ENCODE data around the gene ATXN1L. TPM values are rescaled to one million over a fixed set of nuclear protein-coding genes. Genes with fewer than 3 reads are reported as not detected.
A peak's percentile ranks its signal among the peaks of the same experiment; 100 is the strongest.

ATXN1L gene
- total and polyA plus RNA-seq, 2 experiments from 2014 or later = 6.8 to 10.2 TPM

DNA sequence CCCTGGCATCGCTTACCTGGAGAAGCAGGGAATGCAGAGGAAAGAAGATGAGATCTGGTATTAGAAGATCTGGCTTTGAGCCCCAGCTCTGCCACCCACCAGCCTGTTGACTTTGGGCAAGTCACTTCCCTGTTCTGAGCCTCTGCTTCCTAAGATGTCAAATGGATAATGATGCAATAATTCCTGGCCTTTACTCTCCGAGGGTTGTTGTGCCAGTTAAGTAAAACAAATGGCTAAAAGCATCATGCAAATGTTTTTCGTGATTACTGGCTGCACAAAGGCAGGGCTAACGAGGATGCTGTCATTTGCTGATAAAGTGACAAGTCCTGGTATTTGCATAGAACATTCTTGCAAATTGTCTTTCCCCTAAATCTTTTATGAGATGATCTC lies 39.5 kb downstream of the ATXN1L start:
- Histone ChIP-seq H3K4me1 (ENCODE audit: insufficient read depth) (peaks cover 7% of the 10 kb centered on the region), H4K20me1 (ENCODE audit: insufficient read depth) (no peaks in the 10 kb centered on the region), H3K27me3 (replicated peaks; ENCODE audit: insufficient read depth) (no peaks in the 10 kb centered on the region), H3K4me2 (ENCODE audit: unreplicated experiment) (no peak overlapping the region), H3K27ac (no peak overlapping the region), H2AFZ (peak overlapping the region; percentile 97; the same call in 1 of the 2 replicates), H3F3A (ENCODE audit: insufficient read depth) (peaks cover 18% of the 10 kb centered on the region; the same call in 1 of the 2 replicates), H3K9me2 (ENCODE audit: insufficient read depth) (no peaks in the 10 kb centered on the region), H3K9me3 (ENCODE audit: low read depth) (no peaks in the 10 kb centered on the region), H3K79me2 (ENCODE audit: insufficient read depth) (no peaks in the 10 kb centered on the region), H3K36me3 (ENCODE audit: low read depth) (no peaks in the 10 kb centered on the region), H3K4me3 (no peak overlapping the region), H3K9ac (no peak overlapping the region)
- 16 to 23% methylated on average over 4 of the region's 4 CpGs for WGBS, 2 experiments (ENCODE audit: low coverage in 1 of 2, low lambda C conversion rate in 2 of 2, missing lambda C conversion rate in 2 of 2)
- in situ Hi-C loops (cut with MboI) = no loop called here
- DNase-seq = peak; percentile 18
- TF ChIP-seq EZH2 (IDR thresholded peaks at IDR 0.05; ENCODE audit: insufficient read depth, poor library complexity, severe bottlenecking) = no peak
- TF ChIP-seq EZH2phosphoT487 (IDR thresholded peaks at IDR 0.05; ENCODE audit: insufficient read depth, low read depth) = no peak

DNA sequence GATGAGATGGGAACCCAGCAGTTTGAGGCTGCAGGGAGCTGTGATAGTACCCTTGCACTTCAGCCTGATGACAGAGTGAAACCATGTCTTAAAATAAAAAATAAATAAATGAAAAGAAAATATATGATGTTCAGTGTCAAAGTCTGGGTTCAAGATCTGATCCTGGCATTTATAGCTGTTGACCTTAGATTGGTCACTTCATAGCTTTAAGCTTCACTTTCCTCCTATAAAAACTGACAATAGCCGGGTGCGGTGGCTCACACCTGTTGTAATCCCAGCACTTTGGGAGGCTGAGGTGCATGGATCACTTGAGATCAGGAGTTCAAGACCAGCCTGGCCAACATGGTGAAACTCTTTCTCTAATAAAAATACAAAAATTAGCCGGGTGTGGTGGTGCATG lies 43.4 kb downstream of the ATXN1L start:
- Histone ChIP-seq H4K20me1 (ENCODE audit: insufficient read depth) (no peaks in the 10 kb centered on the region), H3K4me3 (no peak overlapping the region), H3K4me1 (ENCODE audit: insufficient read depth) (no peaks in the 10 kb centered on the region), H3K27ac (no peak overlapping the region), H3K27me3 (replicated peaks; ENCODE audit: insufficient read depth) (no peaks in the 10 kb centered on the region), H3K9me3 (ENCODE audit: low read depth) (no peaks in the 10 kb centered on the region), H3K9ac (no peak overlapping the region), H3K79me2 (ENCODE audit: insufficient read depth) (no peaks in the 10 kb centered on the region), H3F3A (ENCODE audit: insufficient read depth) (peaks cover 18% of the 10 kb centered on the region), H3K36me3 (ENCODE audit: low read depth) (no peaks in the 10 kb centered on the region), H3K9me2 (ENCODE audit: insufficient read depth) (no peaks in the 10 kb centered on the region), H2AFZ (no peak overlapping the region), H3K4me2 (ENCODE audit: unreplicated experiment) (no peak overlapping the region)
- 87 to 91% methylated on average over 3 of the region's 3 CpGs for WGBS, 2 experiments (ENCODE audit: low coverage in 1 of 2, low lambda C conversion rate in 2 of 2, missing lambda C conversion rate in 2 of 2)
- no peak for DNase-seq
- in situ Hi-C loops (cut with MboI) = no loop called here
- TF ChIP-seq EZH2phosphoT487 (IDR thresholded peaks at IDR 0.05; ENCODE audit: insufficient read depth, low read depth) (no peak), EZH2 (IDR thresholded peaks at IDR 0.05; ENCODE audit: insufficient read depth, poor library complexity, severe bottlenecking) (no peak)

DNA sequence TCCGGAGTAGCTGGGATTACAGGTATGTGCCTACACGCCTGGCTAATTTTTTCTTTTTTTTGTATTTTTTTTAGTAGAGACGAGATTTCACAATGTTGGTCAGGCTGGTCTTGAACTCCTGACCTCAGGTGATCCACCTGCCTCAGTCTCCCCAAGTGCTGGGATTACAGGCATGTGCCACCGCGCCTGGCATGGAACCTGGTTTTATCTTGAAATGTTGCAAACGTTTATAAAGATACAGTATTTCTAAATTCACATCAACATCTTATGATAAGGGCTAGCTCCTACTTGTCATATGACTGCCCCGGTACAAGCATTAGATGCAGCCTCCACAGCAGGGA lies 48.1 kb downstream of the ATXN1L start:
- Histone ChIP-seq H3K36me3 (ENCODE audit: low read depth) (no peaks in the 10 kb centered on the region), H2AFZ (peak overlapping the region; percentile 89), H3K79me2 (ENCODE audit: insufficient read depth) (peaks cover 35% of the 10 kb centered on the region), H3K9ac (peak overlapping the region; percentile 98), H3K4me1 (ENCODE audit: insufficient read depth) (peaks cover 8% of the 10 kb centered on the region; the same call in 1 of the 2 replicates), H3K27ac (peak overlapping the region; percentile 91), H3K27me3 (replicated peaks; ENCODE audit: insufficient read depth) (no peaks in the 10 kb centered on the region), H3K4me3 (peak overlapping the region; percentile 90), H3F3A (ENCODE audit: insufficient read depth) (peaks cover 7% of the 10 kb centered on the region), H3K9me3 (ENCODE audit: low read depth) (no peaks in the 10 kb centered on the region), H4K20me1 (ENCODE audit: insufficient read depth) (peaks cover 8% of the 10 kb centered on the region; the same call in 1 of the 2 replicates), H3K4me2 (ENCODE audit: unreplicated experiment) (peak overlapping the region; percentile 87), H3K9me2 (ENCODE audit: insufficient read depth) (no peaks in the 10 kb centered on the region)
- no peak for TF ChIP-seq EZH2 (IDR thresholded peaks at IDR 0.05; ENCODE audit: insufficient read depth, poor library complexity, severe bottlenecking)
- TF ChIP-seq EZH2phosphoT487 (IDR thresholded peaks at IDR 0.05; ENCODE audit: insufficient read depth, low read depth) = no peak
- 30 to 32% methylated on average over 7 of the region's 7 CpGs for WGBS, 2 experiments (ENCODE audit: low coverage in 1 of 2, low lambda C conversion rate in 2 of 2, missing lambda C conversion rate in 2 of 2)
- no peak for DNase-seq
- in situ Hi-C loops (cut with MboI) = no loop called here

DNA sequence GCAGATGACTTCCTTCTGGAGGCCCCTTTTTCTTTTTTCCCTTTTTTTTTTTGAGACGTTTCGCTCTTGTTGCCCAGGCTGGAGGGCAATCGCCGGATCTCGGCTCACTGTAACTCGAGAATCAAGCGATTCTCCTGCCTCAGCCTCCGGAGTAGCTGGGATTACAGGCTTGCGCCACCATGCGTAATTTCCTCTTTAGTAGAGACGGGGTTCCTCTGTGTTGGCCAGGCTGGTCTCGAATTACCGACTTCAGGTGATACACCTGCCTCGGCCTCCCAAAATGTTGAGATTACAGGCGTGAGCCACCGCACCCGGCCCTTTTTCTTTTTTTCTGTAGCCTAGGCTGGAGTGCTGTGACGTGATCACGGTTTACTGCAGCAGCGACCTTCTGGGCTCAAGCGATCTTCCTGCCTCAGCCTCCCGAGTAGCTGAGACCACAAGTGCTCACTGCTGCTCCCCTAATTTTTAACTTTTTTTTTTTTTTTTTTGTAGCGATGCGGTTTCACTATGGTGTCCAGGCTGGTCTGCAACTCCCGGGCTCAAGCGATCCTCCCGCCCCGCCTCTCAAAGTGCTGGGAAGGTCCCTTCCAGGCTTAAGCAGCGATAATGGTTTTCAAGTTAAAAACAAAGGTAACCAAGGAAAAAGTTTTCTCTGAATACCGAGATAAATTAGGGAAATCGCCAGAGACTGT lies 48.6 kb downstream of the ATXN1L start:
- H3K9me3 ChIP-seq (ENCODE audit: low read depth) = no peaks in the 10 kb centered on the region
- H3K4me3 ChIP-seq = peak overlapping the region; percentile 90
- H3K27me3 ChIP-seq (replicated peaks; ENCODE audit: insufficient read depth) = no peaks in the 10 kb centered on the region
- H3K9ac ChIP-seq = peak overlapping the region; percentile 98
- no peak for TF ChIP-seq EZH2 (IDR thresholded peaks at IDR 0.05; ENCODE audit: insufficient read depth, poor library complexity, severe bottlenecking)
- WGBS, 2 experiments (ENCODE audit: low coverage in 1 of 2, low lambda C conversion rate in 2 of 2, missing lambda C conversion rate in 2 of 2) = 1% methylated on average over 30 to 31 of the region's 31 CpGs
- in situ Hi-C loops (cut with MboI) = no loop called here
- peak overlapping the region; percentile 87 for H3K4me2 ChIP-seq (ENCODE audit: unreplicated experiment)
- H4K20me1 ChIP-seq (ENCODE audit: insufficient read depth) = peaks cover 8% of the 10 kb centered on the region; the same call in 1 of the 2 replicates
- H3K9me2 ChIP-seq (ENCODE audit: insufficient read depth) = no peaks in the 10 kb centered on the region
- H3K4me1 ChIP-seq (ENCODE audit: insufficient read depth) = peaks cover 8% of the 10 kb centered on the region; the same call in 1 of the 2 replicates
- no peaks in the 10 kb centered on the region for H3K36me3 ChIP-seq (ENCODE audit: low read depth)
- peak overlapping the region; percentile 89 for H2AFZ ChIP-seq
- peaks cover 7% of the 10 kb centered on the region for H3F3A ChIP-seq (ENCODE audit: insufficient read depth)
- H3K27ac ChIP-seq = peak overlapping the region; percentile 91
- peaks cover 40% of the 10 kb centered on the region for H3K79me2 ChIP-seq (ENCODE audit: insufficient read depth)
- DNase-seq = peak; percentile 74
